Hepatocyte (in vitro differentiated cells): ENCODE results near the gene APLP1. TPM values are rescaled to one million over a fixed set of nuclear protein-coding genes. Genes with fewer than 3 reads are reported as not detected.
"Not testable (repeated sequence)": the region's sequence is repeated elsewhere in the genome, so short reads cannot be mapped to it uniquely, and the experiment has no call there.

ENCODE experiments used
- DNase-seq: peaks from one replicate; pipeline ENCODE4 v3.0.0-alpha.2; 2016; ENCODE audit warnings: low spot score
- H2AFZ ChIP-seq: fragments of 200-600 bp; sonication (generic); 2 replicates; pipeline ENCODE4 v1.6.0; 2016; ENCODE audit warnings: antibody characterized with exemption, mild to moderate bottlenecking
- H3K27ac ChIP-seq: fragments of 200-600 bp; sonication (generic); 2 replicates; pipeline ENCODE4 v1.5.1; 2016; ENCODE audit warnings: mild to moderate bottlenecking
- H3K27me3 ChIP-seq: fragments of 200-600 bp; sonication (generic); 2 replicates; pipeline ENCODE4 v1.6.1; 2016
- H3K36me3 ChIP-seq: fragments of 200-600 bp; sonication (generic); replicated peaks from 2 replicates; pipeline ENCODE4 v1.5.1; 2016; ENCODE audit warnings: low read depth; ENCODE audit not compliant: insufficient read depth
- H3K4me1 ChIP-seq: fragments of 200-600 bp; sonication (generic); 2 replicates; pipeline ENCODE4 v1.5.1; 2016; ENCODE audit warnings: mild to moderate bottlenecking, moderate library complexity; ENCODE audit not compliant: insufficient read depth
- H3K4me2 ChIP-seq: fragments of 200-600 bp; sonication (generic); 2 replicates; pipeline ENCODE4 v1.6.0; 2016
- H3K4me3 ChIP-seq: fragments of 200-600 bp; sonication (generic); 2 replicates; pipeline ENCODE4 v1.5.1; 2016; ENCODE audit warnings: mild to moderate bottlenecking
- H3K79me2 ChIP-seq: fragments of 200-600 bp; sonication (generic); 2 replicates; pipeline ENCODE4 v1.6.0; 2017; ENCODE audit warnings: mild to moderate bottlenecking
- H3K9me2 ChIP-seq: fragments of 200-600 bp; sonication (generic); replicated peaks from 2 replicates; pipeline ENCODE4 v1.6.0; 2017; ENCODE audit warnings: mild to moderate bottlenecking; ENCODE audit not compliant: insufficient read depth
- H3K9me3 ChIP-seq: fragments of 200-600 bp; sonication (generic); 2 replicates; pipeline ENCODE4 v1.5.1; 2016; ENCODE audit warnings: low read depth, mild to moderate bottlenecking
- H4K20me1 ChIP-seq: fragments of 200-600 bp; sonication (generic); 2 replicates; pipeline ENCODE4 v1.6.0; 2016; ENCODE audit warnings: mild to moderate bottlenecking; ENCODE audit not compliant: insufficient read depth, poor library complexity, severe bottlenecking
- CTCF ChIP-seq: fragments of 200-600 bp; sonication (generic); IDR thresholded peaks from 2 replicates; pipeline ENCODE4 v1.5.1; 2016; ENCODE audit warnings: antibody characterized with exemption, mild to moderate bottlenecking; ENCODE audit not compliant: poor library complexity
- EZH2 ChIP-seq: fragments of 200-600 bp; sonication (generic); IDR thresholded peaks from 2 replicates; pipeline ENCODE4 v1.6.1; 2016; ENCODE audit warnings: antibody characterized with exemption, mild to moderate bottlenecking, borderline replicate concordance
- EZH2phosphoT487 ChIP-seq: fragments of 200-600 bp; sonication (generic); IDR thresholded peaks from one replicate; pipeline ENCODE4 v1.6.1; 2018; ENCODE audit warnings: antibody characterized with exemption, mild to moderate bottlenecking, low read depth, moderate library complexity; ENCODE audit not compliant: unreplicated experiment, severe bottlenecking
- WGBS: methylation state at CpG from one replicate; pipeline ENCODE4 v1.1.6; 2016; ENCODE audit warnings: low lambda C conversion rate; ENCODE audit errors: missing lambda C conversion rate; 5-methylcytosine and 5-hydroxymethylcytosine counted together
- polyA plus RNA-seq: library from polyadenylated mRNA; unstranded; fragments of >200 nt; fragmentation: Nextera tagmentation; extraction: Ambion mirVana; gene quantifications from 2 replicates; pipeline ENCODE4 v1.2.1, GENCODE V29; 2016
- total RNA-seq: library from RNA; depleted of rRNA; stranded (reverse); fragments of >200 nt; gene quantifications from 2 replicates; pipeline ENCODE4 v1.2.3, GENCODE V29; 2014

The APLP1 gene
- total and polyA plus RNA-seq, 2 experiments from 2014 or later: 29.0 to 115 TPM

- Histone ChIP-seq H3K9me2 (no peaks in the 10 kb centered on the region), H3K4me3 (no peak overlapping the region), H3K27ac (no peak overlapping the region), H3K27me3 (peaks cover 47% of the 10 kb centered on the region), H3K9me3 (no peaks in the 10 kb centered on the region), H3K79me2 (no peaks in the 10 kb centered on the region), H2AFZ (no peak overlapping the region), H4K20me1 (no peaks in the 10 kb centered on the region), H3K4me1 (no peaks in the 10 kb centered on the region), H3K36me3 (no peaks in the 10 kb centered on the region), H3K4me2 (no peak overlapping the region)
- WGBS: 93% methylated on average over 5 of the region's 5 CpGs
- no peak for DNase-seq
- no peak for TF ChIP-seq EZH2phosphoT487
- TF ChIP-seq EZH2: no peak
- TF ChIP-seq CTCF: no peak
Observed at GRCh38 chr19:35863018-35863417, 5.4 kb upstream of the APLP1 start.

GRCh38 chr19:35868823-35869326, 501 bp downstream of the APLP1 start:
- Histone ChIP-seq H3K4me2 (peak overlapping the region; percentile 96), H3K27ac (no peak overlapping the region), H3K79me2 (no peaks in the 10 kb centered on the region), H2AFZ (peak overlapping the region; percentile 26), H3K9me2 (no peaks in the 10 kb centered on the region), H3K9me3 (no peaks in the 10 kb centered on the region), H4K20me1 (no peaks in the 10 kb centered on the region), H3K4me3 (peak overlapping the region; percentile 45), H3K36me3 (no peaks in the 10 kb centered on the region), H3K27me3 (peaks cover 12% of the 10 kb centered on the region), H3K4me1 (peaks cover 17% of the 10 kb centered on the region)
- DNase-seq: no peak
- WGBS: 4% methylated on average over 7 of the region's 15 CpGs
- no peak for TF ChIP-seq EZH2
- no peak for TF ChIP-seq EZH2phosphoT487
- no peak for TF ChIP-seq CTCF

- H3K4me1 ChIP-seq: peaks cover 17% of the 10 kb centered on the region
- no peaks in the 10 kb centered on the region for H3K36me3 ChIP-seq
- 3% methylated on average over 36 of the region's 51 CpGs for WGBS
- H3K79me2 ChIP-seq: no peaks in the 10 kb centered on the region
- peak; percentile 92 for DNase-seq
- no peaks in the 10 kb centered on the region for H4K20me1 ChIP-seq
- H3K4me2 ChIP-seq: peak overlapping the region; percentile 96
- no peak for TF ChIP-seq EZH2
- TF ChIP-seq CTCF: no peak
- no peak for TF ChIP-seq EZH2phosphoT487
- no peak overlapping the region for H3K27ac ChIP-seq
- H3K9me2 ChIP-seq: no peaks in the 10 kb centered on the region
- H2AFZ ChIP-seq: no peak overlapping the region
- peak overlapping the region; percentile 45 for H3K4me3 ChIP-seq
- no peaks in the 10 kb centered on the region for H3K9me3 ChIP-seq
- H3K27me3 ChIP-seq: peaks cover 12% of the 10 kb centered on the region
Observed at GRCh38 chr19:35869327-35870123, 1.2 kb downstream of the APLP1 start.

- not testable (repeated sequence) for H3K79me2 ChIP-seq, H4K20me1 ChIP-seq, H3K9me2 ChIP-seq, H3K4me3 ChIP-seq, H3K36me3 ChIP-seq, H2AFZ ChIP-seq, DNase-seq, H3K9me3 ChIP-seq, H3K27ac ChIP-seq
- peaks cover 12% of the 10 kb centered on the region for H3K27me3 ChIP-seq
- WGBS: 51% methylated on average over 25 of the region's 26 CpGs
- H3K4me2 ChIP-seq: peak overlapping the region; percentile 96
- H3K4me1 ChIP-seq: peaks cover 17% of the 10 kb centered on the region
Observed at GRCh38 chr19:35870124-35870736, 1.9 kb downstream of the APLP1 start.
